NT2/D1 (cell line): ENCODE results near the gene BCL11B.

ENCODE experiments used
- YY1 ChIP-seq: IDR thresholded peaks from 2 replicates; pipeline ENCODE4 v1.6.1; 2011; ENCODE audit not compliant: insufficient read length, insufficient read depth
- ZNF274 ChIP-seq: IDR thresholded peaks from 2 replicates; pipeline ENCODE4 v1.6.1; 2011; ENCODE audit warnings: mild to moderate bottlenecking, low read depth, low read length

GRCh38 chr14:99261912-99262787, 9.8 kb downstream of the BCL11B start:
- TF ChIP-seq ZNF274 (no peak), YY1 (no peak)
